ENCODE measurements around the gene MLC1. TPM values are rescaled to one million over a fixed set of nuclear protein-coding genes. Genes with fewer than 3 reads are reported as not detected.
"Not testable (repeated sequence)": the region's sequence is repeated elsewhere in the genome, so short reads cannot be mapped to it uniquely, and the experiment has no call there.

The MLC1 gene
- total and polyA plus RNA-seq, 2 of the 4 experiments (the other 2 are of a cell fraction), result 0.10 TPM; not detected in 1

DNA sequence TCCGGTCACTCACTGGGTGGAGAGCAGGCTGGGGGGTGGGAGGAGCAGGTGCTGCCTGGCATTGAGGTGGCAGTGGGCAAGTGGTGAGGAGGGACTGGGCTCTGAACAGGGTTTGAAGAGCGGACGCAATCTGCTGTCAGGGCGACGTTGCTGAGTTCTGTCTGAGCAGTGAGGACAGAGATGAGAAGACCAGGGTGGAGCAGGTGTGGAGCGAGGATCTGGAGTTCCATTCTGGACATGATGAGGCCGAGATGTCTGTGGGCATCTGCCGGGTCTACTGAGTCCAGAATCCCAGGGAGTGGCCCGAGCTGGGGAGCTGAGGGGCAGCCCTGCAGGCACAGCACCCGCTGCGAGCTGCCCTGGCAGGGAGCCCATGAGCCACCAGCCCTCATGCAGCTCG is 2.4 kb upstream of the MLC1 start:
- dilution Hi-C loops (cut with HindIII; ENCODE audit: low sequenced_read_pairs, unreplicated experiment) (no loop called here), intact Hi-C loops (cut with micrococcal nuclease) (loop anchor here (5.0 kb wide), 1 partner anchor 55 kb away; no protein-coding TSS in a partner anchor), in situ Hi-C loops (cut with MboI; ENCODE audit: low sequenced_read_pairs) (no loop called here)
- H3K18ac ChIP-seq (ENCODE audit: low read depth, low read length), result peak overlapping the region; percentile 77
- peak overlapping the region; percentile 56 for H2AFZ ChIP-seq (replicated peaks; ENCODE audit: low read length, poor library complexity)
- H3K27me3 ChIP-seq (ENCODE audit: control insufficient read depth, insufficient read depth, low read length), result no peaks in the 10 kb centered on the region
- peaks cover 6% of the 10 kb centered on the region; the same call in 1 of the 2 replicates for H3K9me1 ChIP-seq (ENCODE audit: insufficient read depth, low read length)
- no peak overlapping the region for H3K14ac ChIP-seq (replicated peaks; ENCODE audit: low read depth, low read length)
- ChIA-PET POLR2A (ENCODE audit: unreplicated experiment) (no interaction called here), CTCF (no interaction called here)
- no peak overlapping the region for H3K56ac ChIP-seq (ENCODE audit: extremely low read depth, insufficient read depth, low read length)
- no peaks in the 10 kb centered on the region for H4K20me1 ChIP-seq (ENCODE audit: insufficient read depth, low read length)
- peaks cover 9% of the 10 kb centered on the region; the same call in 1 of the 2 replicates for H3K4me1 ChIP-seq (ENCODE audit: control insufficient read depth, insufficient read depth, low read length)
- no peak overlapping the region for H3K4ac ChIP-seq (ENCODE audit: low read depth, low read length)
- H2BK15ac ChIP-seq (ENCODE audit: low read depth, low read length), result no peak overlapping the region; the same call in 2 of the 3 replicates
- no peak for DNase-seq
- no peak overlapping the region for H2AK9ac ChIP-seq (replicated peaks; ENCODE audit: low read depth, low read length, poor library complexity)
- H4K8ac ChIP-seq (ENCODE audit: low read depth in 2 of 2, low read length in 2 of 2), result no peak overlapping the region
- WGBS, 2 experiments (ENCODE audit: extremely low coverage in 2 of 2, insufficient read length in 1 of 2), result 92% methylated on average over 8 of the region's 12 CpGs; no CpG with 5 or more reads in 1 of the 2 experiments
- H3K36me3 ChIP-seq (ENCODE audit: control insufficient read depth, insufficient read depth, low read length), result no peaks in the 10 kb centered on the region
- no peak overlapping the region for H2BK5ac ChIP-seq (ENCODE audit: low read depth, low read length, poor library complexity, severe bottlenecking)
- H3K4me3 ChIP-seq (ENCODE audit: insufficient read depth, low read depth, low read length), result no peak overlapping the region
- H4K5ac ChIP-seq (ENCODE audit: low read depth, low read length), result peak overlapping the region; percentile 77; the same call in 1 of the 2 replicates
- no peak overlapping the region for H3K23ac ChIP-seq (ENCODE audit: low read depth, low read length)
- ATAC-seq (ENCODE audit: low read depth), result no peak
- H2AK5ac ChIP-seq (ENCODE audit: low read depth, low read length), result peak overlapping the region; percentile 54; the same call in 1 of the 2 replicates
- no peak overlapping the region for H3K27ac ChIP-seq (ENCODE audit: insufficient read depth, low read length)
- H3K9ac ChIP-seq (ENCODE audit: low read depth, low read length), result no peak overlapping the region
- no peak overlapping the region for H2BK20ac ChIP-seq (ENCODE audit: low read depth, low read length)
- peak overlapping the region; percentile 47 for H2BK120ac ChIP-seq (ENCODE audit: low read depth, low read length)
- no peaks in the 10 kb centered on the region for H3K79me1 ChIP-seq (ENCODE audit: low read depth in 1 of 2, low read length in 2 of 2)
- no TSS peak for BruUV-seq (replicated peaks)
- peak overlapping the region; percentile 25; the same call in 1 of the 2 replicates for H4K91ac ChIP-seq (ENCODE audit: insufficient read depth, low read depth, low read length)
- H3K4me2 ChIP-seq (ENCODE audit: low read depth, low read length), result no peak overlapping the region
- TF ChIP-seq MAZ (IDR thresholded peaks at IDR 0.05; ENCODE audit: borderline replicate concordance, low read depth, low read length) (no peak), CTCF (conservative IDR thresholded peaks at IDR 0.05; ENCODE audit: low read depth, low read length) (no peak), RFX5 (IDR thresholded peaks at IDR 0.05; ENCODE audit: low read depth, low read length) (no peak), CEBPB (IDR thresholded peaks at IDR 0.05; ENCODE audit: low read depth, low read length) (no peak), NFE2L2 (IDR thresholded peaks at IDR 0.05; ENCODE audit: low read depth, low read length) (no peak), FOS (IDR thresholded peaks at IDR 0.05; ENCODE audit: low read depth, low read length) (no peak), BHLHE40 (IDR thresholded peaks at IDR 0.05; ENCODE audit: low read depth, low read length) (no peak)
- H3K9me3 ChIP-seq (ENCODE audit: control insufficient read depth, insufficient read depth, low read length), result peaks cover 14% of the 10 kb centered on the region

DNA sequence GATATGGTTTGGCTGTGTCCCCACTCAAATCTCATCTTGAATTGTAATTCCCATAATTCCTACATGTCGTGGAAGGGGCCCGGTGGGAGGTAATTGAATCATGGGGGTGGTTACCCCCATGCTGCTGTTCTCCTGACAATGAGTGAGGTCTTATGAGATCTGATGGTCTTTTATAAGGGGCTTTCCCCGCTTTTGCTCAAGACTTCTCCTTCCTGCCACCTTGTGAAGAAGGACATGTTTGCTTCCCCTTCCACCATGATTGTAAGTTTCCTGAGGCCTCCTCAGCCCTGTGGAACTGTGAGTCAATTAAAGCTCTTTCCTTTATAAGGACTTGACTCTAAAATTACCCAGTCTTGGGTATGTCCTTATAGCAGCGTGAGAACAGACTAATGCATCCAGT is 1.7 kb upstream of the MLC1 start:
- H3K56ac ChIP-seq (ENCODE audit: extremely low read depth, insufficient read depth, low read length); in situ Hi-C loops (cut with MboI; ENCODE audit: low sequenced_read_pairs); H3K14ac ChIP-seq (replicated peaks; ENCODE audit: low read depth, low read length); H3K4me1 ChIP-seq (ENCODE audit: control insufficient read depth, insufficient read depth, low read length); H4K20me1 ChIP-seq (ENCODE audit: insufficient read depth, low read length); CTCF ChIA-PET; H3K9ac ChIP-seq (ENCODE audit: low read depth, low read length); DNase-seq; dilution Hi-C loops (cut with HindIII; ENCODE audit: low sequenced_read_pairs, unreplicated experiment); H2AK9ac ChIP-seq (replicated peaks; ENCODE audit: low read depth, low read length, poor library complexity); BruUV-seq (replicated peaks); H3K4me3 ChIP-seq (ENCODE audit: insufficient read depth, low read depth, low read length); H2AK5ac ChIP-seq (ENCODE audit: low read depth, low read length); H4K8ac ChIP-seq (ENCODE audit: low read depth in 2 of 2, low read length in 2 of 2); H3K27me3 ChIP-seq (ENCODE audit: control insufficient read depth, insufficient read depth, low read length); H3K27ac ChIP-seq (ENCODE audit: insufficient read depth, low read length); H2AFZ ChIP-seq (replicated peaks; ENCODE audit: low read length, poor library complexity); H3K9me1 ChIP-seq (ENCODE audit: insufficient read depth, low read length); H3K36me3 ChIP-seq (ENCODE audit: control insufficient read depth, insufficient read depth, low read length); H3K23ac ChIP-seq (ENCODE audit: low read depth, low read length); H3K4me2 ChIP-seq (ENCODE audit: low read depth, low read length); POLR2A ChIA-PET (ENCODE audit: unreplicated experiment); ATAC-seq (ENCODE audit: low read depth); H3K79me1 ChIP-seq (ENCODE audit: low read depth in 1 of 2, low read length in 2 of 2); H2BK20ac ChIP-seq (ENCODE audit: low read depth, low read length); H3K4ac ChIP-seq (ENCODE audit: low read depth, low read length): not testable (repeated sequence)
- H4K5ac ChIP-seq (ENCODE audit: low read depth, low read length), result peak overlapping the region; percentile 77; the same call in 1 of the 2 replicates
- WGBS, 2 experiments (ENCODE audit: extremely low coverage in 2 of 2, insufficient read length in 1 of 2), result no CpG with 5 or more reads among the region's 4 CpGs
- intact Hi-C loops (cut with micrococcal nuclease), result loop anchor here (5.0 kb wide), 1 partner anchor 55 kb away; no protein-coding TSS in a partner anchor
- 0 out of 2 replicates have a peak overlapping the region, but pooled peaks have one; percentile 25 for H4K91ac ChIP-seq (ENCODE audit: insufficient read depth, low read depth, low read length)
- H2BK15ac ChIP-seq (ENCODE audit: low read depth, low read length), result 0 out of 3 replicates have a peak overlapping the region, but pooled peaks have one; percentile 70
- peak overlapping the region; percentile 86 for H3K18ac ChIP-seq (ENCODE audit: low read depth, low read length)
- peak overlapping the region; percentile 17 for H2BK5ac ChIP-seq (ENCODE audit: low read depth, low read length, poor library complexity, severe bottlenecking)
- peaks cover 14% of the 10 kb centered on the region for H3K9me3 ChIP-seq (ENCODE audit: control insufficient read depth, insufficient read depth, low read length)
- peak overlapping the region; percentile 47 for H2BK120ac ChIP-seq (ENCODE audit: low read depth, low read length)
